H1 (cell line): ENCODE measurements around the gene HOGA1. TPM values are rescaled to one million over a fixed set of nuclear protein-coding genes. Genes with fewer than 3 reads are reported as not detected.

Experiments used
- CHD2 ChIP-seq: IDR thresholded peaks from 2 replicates; pipeline ENCODE4 v1.6.1; 2012; ENCODE audit warnings: low read length, improper control_type of control experiment
- CTBP2 ChIP-seq: IDR thresholded peaks from 2 replicates; pipeline ENCODE4 v1.7.0; 2011; ENCODE audit warnings: borderline replicate concordance, mild to moderate bottlenecking, moderate library complexity, mixed read lengths, low read length; ENCODE audit not compliant: insufficient read depth, insufficient read length
- FOSL1 ChIP-seq: IDR thresholded peaks from 2 replicates; pipeline ENCODE4 v1.6.1; 2011; ENCODE audit warnings: mild to moderate bottlenecking, low read depth, low read length, moderate library complexity; ENCODE audit not compliant: insufficient read depth
- HDAC6 ChIP-seq: IDR thresholded peaks from one replicate; pipeline ENCODE4 v1.7.1; 2012; ENCODE audit warnings: low read depth, mild to moderate bottlenecking, inconsistent platforms, low read length, moderate library complexity
- KDM1A ChIP-seq: fragments of 200-600, 300-600 bp; sonication (generic); IDR thresholded peaks from 2 replicates; pipeline ENCODE4 v1.7.1; 2016; ENCODE audit warnings: mild to moderate bottlenecking, low read length, borderline replicate concordance
- KDM5A ChIP-seq: fragments of 200-600 bp; IDR thresholded peaks from 2 replicates; pipeline ENCODE4 v1.7.1; 2012; ENCODE audit warnings: mild to moderate bottlenecking, low read length, inconsistent platforms, mixed read lengths
- NANOG ChIP-seq: IDR thresholded peaks from 2 replicates; pipeline ENCODE4 v1.6.1; 2011; ENCODE audit warnings: low read length, low read depth, mild to moderate bottlenecking, inconsistent platforms; ENCODE audit not compliant: insufficient read depth, poor library complexity, severe bottlenecking
- NRF1 ChIP-seq: IDR thresholded peaks from 2 replicates; pipeline ENCODE4 v1.6.1; 2011; ENCODE audit warnings: mild to moderate bottlenecking, low read depth, low read length, improper control_type of control experiment
- POLR2A ChIP-seq, 2 experiments: IDR thresholded peaks; 1 replicate in 1 of 2; 2 replicates in 1 of 2; pipeline ENCODE4 v1.6.1; 2011; ENCODE audit warnings: low read depth in 2 of 2, low read length in 2 of 2, mild to moderate bottlenecking in 2 of 2; ENCODE audit errors: control extremely low read depth in 1 of 2
- RXRA ChIP-seq: IDR thresholded peaks from 2 replicates; pipeline ENCODE4 v1.6.1; 2011; ENCODE audit warnings: low read depth, mild to moderate bottlenecking, low read length, moderate library complexity; ENCODE audit not compliant: insufficient read depth
- SIRT6 ChIP-seq: IDR thresholded peaks from one replicate; pipeline ENCODE4 v1.7.1; 2012; ENCODE audit warnings: low read length, inconsistent platforms
- SIX5 ChIP-seq: IDR thresholded peaks from 2 replicates; pipeline ENCODE4 v1.6.1; 2011; ENCODE audit warnings: mild to moderate bottlenecking, low read depth, low read length
- SP1 ChIP-seq: IDR thresholded peaks from 2 replicates; pipeline ENCODE4 v1.6.1; 2011; ENCODE audit warnings: low read depth, low read length
- SP4 ChIP-seq: IDR thresholded peaks from 2 replicates; pipeline ENCODE4 v1.6.1; 2012; ENCODE audit warnings: low read length, inconsistent platforms
- TAF7 ChIP-seq: optimal IDR thresholded peaks from 2 replicates; pipeline ENCODE3; 2011; ENCODE audit warnings: low read depth, mild to moderate bottlenecking, inconsistent platforms, low read length, moderate library complexity, borderline replicate concordance
- TBP ChIP-seq: IDR thresholded peaks from 2 replicates; pipeline ENCODE4 v1.6.1; 2011; ENCODE audit warnings: low read depth, low read length, improper control_type of control experiment
- polyA plus RNA-seq, 7 experiments: library from polyadenylated mRNA; depleted of rRNA in 3 of 7; stranded (reverse) in 5 of 7; unstranded in 2 of 7; fragments of >200 nt in 5 of 7; fragments of 200-250 nt in 2 of 7; gene quantifications; 1 replicate in 5 of 7; 2 replicates in 1 of 7; 4 replicates in 1 of 7; pipeline versions ENCODE4 v1.2.1 to v1.2.3, GENCODE V29; 2011 to 2013; ENCODE audit warnings: missing spikeins in 2 of 7, mixed read lengths in 2 of 7
- total RNA-seq: library from RNA; stranded (reverse); fragmentation: NEBNext Ultra II Directional; extraction: Animal tissue kit (Norgen Biotek cat#: 25700); gene quantifications from 2 replicates; pipeline ENCODE4 v1.2.1, GENCODE V29; 2021
- TF ChIP-seq, protein P1 (sequence below): IDR thresholded peaks from 2 replicates; pipeline ENCODE4 v1.6.1; 2012; ENCODE audit warnings: low read length, inconsistent platforms
- TF ChIP-seq, protein P2 (sequence below), 3 experiments: IDR thresholded peaks; 1 replicate in 2 of 3; 2 replicates in 1 of 3; pipeline versions ENCODE4 v1.5.1 to v1.6.1; 2011; ENCODE audit warnings: low read length in 3 of 3, mild to moderate bottlenecking in 3 of 3, inconsistent platforms in 2 of 3, low read depth in 1 of 3, moderate library complexity in 1 of 3; ENCODE audit not compliant: insufficient read depth in 1 of 3; ENCODE audit errors: control extremely low read depth in 1 of 3
- TF ChIP-seq, protein P3 (sequence below): IDR thresholded peaks from 2 replicates; pipeline ENCODE4 v1.6.1; 2011; ENCODE audit warnings: low read length, improper control_type of control experiment

HOGA1 gene
- total and polyA plus RNA-seq, 2 of the 8 experiments (the other 6 are each of a cell fraction or from before 2014, with no cell fraction given), result 0.28 to 1.00 TPM

DNA sequence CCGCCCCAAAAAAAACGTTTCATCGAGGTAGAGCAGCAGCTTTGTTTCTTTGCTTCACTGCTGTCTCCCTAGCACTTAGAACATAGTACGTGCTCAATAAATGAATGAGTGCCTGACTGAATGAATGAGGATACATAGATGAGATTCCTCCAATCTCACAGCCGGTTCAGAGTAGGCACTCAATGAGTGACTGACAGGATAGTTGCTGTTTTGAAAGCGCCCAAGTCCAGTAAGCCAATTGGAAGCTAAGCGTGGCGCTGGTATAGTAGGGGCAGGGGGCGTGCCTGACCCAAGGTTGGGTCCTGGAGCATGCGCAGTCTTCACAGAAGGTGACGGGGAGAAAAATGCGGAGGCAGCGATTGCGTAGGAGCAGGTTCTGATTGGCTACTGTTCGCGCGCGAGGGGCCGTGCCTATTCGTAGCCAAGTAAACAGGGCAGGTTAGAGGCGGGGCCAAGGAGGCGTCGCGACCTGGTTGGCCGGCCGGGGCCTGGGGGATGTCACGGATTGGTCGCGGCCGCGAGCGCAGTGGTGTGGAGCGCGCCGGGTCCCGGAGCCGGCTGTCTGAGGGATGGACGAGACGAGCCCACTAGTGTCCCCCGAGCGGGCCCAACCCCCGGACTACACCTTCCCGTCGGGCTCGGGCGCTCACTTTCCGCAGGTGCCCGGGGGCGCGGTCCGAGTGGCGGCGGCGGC is 56.1 kb downstream of the HOGA1 start, which contains the start of gene PI4K2A (continued):
- no peak for TF ChIP-seq NANOG
- no peak for TF ChIP-seq KDM5A
- TF ChIP-seq SP4, result peak; percentile 44; the same call in 1 of the 2 replicates
- TF ChIP-seq KDM1A, result no peak
- peak; percentile 43; the same call in 1 of the 2 replicates for TF ChIP-seq TBP
- no peak for TF ChIP-seq CTBP2
- TF ChIP-seq, protein P1, sequence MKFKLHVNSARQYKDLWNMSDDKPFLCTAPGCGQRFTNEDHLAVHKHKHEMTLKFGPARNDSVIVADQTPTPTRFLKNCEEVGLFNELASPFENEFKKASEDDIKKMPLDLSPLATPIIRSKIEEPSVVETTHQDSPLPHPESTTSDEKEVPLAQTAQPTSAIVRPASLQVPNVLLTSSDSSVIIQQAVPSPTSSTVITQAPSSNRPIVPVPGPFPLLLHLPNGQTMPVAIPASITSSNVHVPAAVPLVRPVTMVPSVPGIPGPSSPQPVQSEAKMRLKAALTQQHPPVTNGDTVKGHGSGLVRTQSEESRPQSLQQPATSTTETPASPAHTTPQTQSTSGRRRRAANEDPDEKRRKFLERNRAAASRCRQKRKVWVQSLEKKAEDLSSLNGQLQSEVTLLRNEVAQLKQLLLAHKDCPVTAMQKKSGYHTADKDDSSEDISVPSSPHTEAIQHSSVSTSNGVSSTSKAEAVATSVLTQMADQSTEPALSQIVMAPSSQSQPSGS, result 0 out of 2 replicates have a peak, but pooled peaks have one; percentile 22
- TF ChIP-seq CHD2, result 0 out of 2 replicates have a peak, but pooled peaks have one; percentile 54
- TF ChIP-seq NRF1, result peak; percentile 90
- TF ChIP-seq SIX5, result no peak
- TF ChIP-seq RXRA, result no peak
- no peak for TF ChIP-seq SIRT6
- TF ChIP-seq SP1, result no peak; the same call in 1 of the 2 replicates
- TF ChIP-seq, protein P2, sequence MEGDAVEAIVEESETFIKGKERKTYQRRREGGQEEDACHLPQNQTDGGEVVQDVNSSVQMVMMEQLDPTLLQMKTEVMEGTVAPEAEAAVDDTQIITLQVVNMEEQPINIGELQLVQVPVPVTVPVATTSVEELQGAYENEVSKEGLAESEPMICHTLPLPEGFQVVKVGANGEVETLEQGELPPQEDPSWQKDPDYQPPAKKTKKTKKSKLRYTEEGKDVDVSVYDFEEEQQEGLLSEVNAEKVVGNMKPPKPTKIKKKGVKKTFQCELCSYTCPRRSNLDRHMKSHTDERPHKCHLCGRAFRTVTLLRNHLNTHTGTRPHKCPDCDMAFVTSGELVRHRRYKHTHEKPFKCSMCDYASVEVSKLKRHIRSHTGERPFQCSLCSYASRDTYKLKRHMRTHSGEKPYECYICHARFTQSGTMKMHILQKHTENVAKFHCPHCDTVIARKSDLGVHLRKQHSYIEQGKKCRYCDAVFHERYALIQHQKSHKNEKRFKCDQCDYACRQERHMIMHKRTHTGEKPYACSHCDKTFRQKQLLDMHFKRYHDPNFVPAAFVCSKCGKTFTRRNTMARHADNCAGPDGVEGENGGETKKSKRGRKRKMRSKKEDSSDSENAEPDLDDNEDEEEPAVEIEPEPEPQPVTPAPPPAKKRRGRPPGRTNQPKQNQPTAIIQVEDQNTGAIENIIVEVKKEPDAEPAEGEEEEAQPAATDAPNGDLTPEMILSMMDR (IDR thresholded peaks at IDR 0.05; ENCODE audit: control extremely low read depth in 1 of 3, insufficient read depth in 1 of 3, low read depth in 1 of 3, low read length in 3 of 3), result no peak
- TF ChIP-seq, protein P3, sequence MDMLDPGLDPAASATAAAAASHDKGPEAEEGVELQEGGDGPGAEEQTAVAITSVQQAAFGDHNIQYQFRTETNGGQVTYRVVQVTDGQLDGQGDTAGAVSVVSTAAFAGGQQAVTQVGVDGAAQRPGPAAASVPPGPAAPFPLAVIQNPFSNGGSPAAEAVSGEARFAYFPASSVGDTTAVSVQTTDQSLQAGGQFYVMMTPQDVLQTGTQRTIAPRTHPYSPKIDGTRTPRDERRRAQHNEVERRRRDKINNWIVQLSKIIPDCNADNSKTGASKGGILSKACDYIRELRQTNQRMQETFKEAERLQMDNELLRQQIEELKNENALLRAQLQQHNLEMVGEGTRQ, result no peak
- TF ChIP-seq FOSL1, result no peak
- peak; percentile 29 for TF ChIP-seq TAF7
- no peak for TF ChIP-seq HDAC6
- peak in 1 of 2 experiments; percentile 86; a peak in 1 of 3 replicates for TF ChIP-seq POLR2A (IDR thresholded peaks at IDR 0.05; ENCODE audit: control extremely low read depth in 1 of 2, low read depth in 2 of 2, low read length in 2 of 2)
